HEK293 (cell line): Measurements from ENCODE around the gene RSPRY1.

Experiments used
- AEBP2 ChIP-seq: fragments of 450-650 bp; formaldehyde crosslinking; IDR thresholded peaks from 2 replicates; pipeline ENCODE4 v1.5.1; 2016; ENCODE audit warnings: missing biosample characterization, missing genetic modification characterization, borderline replicate concordance
- GFI1B ChIP-seq: fragments of 450-650 bp; formaldehyde crosslinking; IDR thresholded peaks from 2 replicates; pipeline ENCODE4 v1.5.1; 2016; ENCODE audit warnings: missing biosample characterization, missing genetic modification characterization
- HOXA7 ChIP-seq: sonication (generic); formaldehyde crosslinking; IDR thresholded peaks from 2 replicates; pipeline ENCODE4 v1.8.1; 2022; ENCODE audit warnings: missing genetic modification reagents, borderline replicate concordance
- KLF17 ChIP-seq: fragments of 450-650 bp; formaldehyde crosslinking; IDR thresholded peaks from 2 replicates; pipeline ENCODE4 v1.5.1; 2016; ENCODE audit warnings: missing biosample characterization, missing genetic modification characterization
- KLF8 ChIP-seq: fragments of 450-650 bp; formaldehyde crosslinking; IDR thresholded peaks from 2 replicates; pipeline ENCODE4 v1.5.1; 2016; ENCODE audit warnings: missing biosample characterization, missing genetic modification characterization
- MYNN ChIP-seq: fragments of 450-650 bp; formaldehyde crosslinking; IDR thresholded peaks from 2 replicates; pipeline ENCODE4 v1.5.1; 2016; ENCODE audit warnings: missing biosample characterization, missing genetic modification characterization, borderline replicate concordance
- PATZ1 ChIP-seq: fragments of 450-650 bp; formaldehyde crosslinking; IDR thresholded peaks from 2 replicates; pipeline ENCODE4 v1.5.1; 2016; ENCODE audit warnings: missing biosample characterization, missing genetic modification characterization
- REPIN1 ChIP-seq: fragments of 450-650 bp; formaldehyde crosslinking; IDR thresholded peaks from 2 replicates; pipeline ENCODE4 v1.5.1; 2017; ENCODE audit warnings: missing biosample characterization, missing genetic modification characterization, low read depth
- SCRT1 ChIP-seq: fragments of 450-650 bp; formaldehyde crosslinking; IDR thresholded peaks from 2 replicates; pipeline ENCODE4 v1.5.1; 2016; ENCODE audit warnings: missing biosample characterization, missing genetic modification characterization, borderline replicate concordance
- SP3 ChIP-seq: fragments of 450-650 bp; formaldehyde crosslinking; IDR thresholded peaks from 2 replicates; pipeline ENCODE4 v1.5.1; 2016; ENCODE audit warnings: missing biosample characterization, missing genetic modification characterization
- SP7 ChIP-seq: fragments of 450-650 bp; formaldehyde crosslinking; IDR thresholded peaks from 2 replicates; pipeline ENCODE4 v1.5.1; 2016; ENCODE audit warnings: missing biosample characterization, missing genetic modification characterization
- ZBTB48 ChIP-seq: fragments of 450-650 bp; formaldehyde crosslinking; IDR thresholded peaks from 2 replicates; pipeline ENCODE4 v1.5.1; 2016; ENCODE audit warnings: missing biosample characterization, missing genetic modification characterization
- ZEB2 ChIP-seq: fragments of 450-650 bp; formaldehyde crosslinking; IDR thresholded peaks from 2 replicates; pipeline ENCODE4 v1.5.1; 2016; ENCODE audit warnings: missing biosample characterization, missing genetic modification characterization
- ZFP3 ChIP-seq: fragments of 450-650 bp; formaldehyde crosslinking; IDR thresholded peaks from 2 replicates; pipeline ENCODE4 v1.5.1; 2016; ENCODE audit warnings: low read depth, missing biosample characterization, missing genetic modification characterization
- ZFP37 ChIP-seq: fragments of 450-650 bp; formaldehyde crosslinking; IDR thresholded peaks from 2 replicates; pipeline ENCODE4 v1.5.1; 2016; ENCODE audit warnings: missing biosample characterization, missing genetic modification characterization
- ZIC2 ChIP-seq: fragments of 450-650 bp; formaldehyde crosslinking; IDR thresholded peaks from 2 replicates; pipeline ENCODE4 v1.5.1; 2016; ENCODE audit warnings: missing biosample characterization, missing genetic modification characterization
- ZNF16 ChIP-seq: fragments of 450-650 bp; formaldehyde crosslinking; IDR thresholded peaks from 2 replicates; pipeline ENCODE4 v1.5.1; 2016; ENCODE audit warnings: low read depth, missing biosample characterization, missing genetic modification characterization
- ZNF324 ChIP-seq: fragments of 450-650 bp; formaldehyde crosslinking; IDR thresholded peaks from 2 replicates; pipeline ENCODE4 v1.5.1; 2016; ENCODE audit warnings: missing biosample characterization, missing genetic modification characterization
- ZNF341 ChIP-seq: fragments of 450-650 bp; formaldehyde crosslinking; IDR thresholded peaks from 2 replicates; pipeline ENCODE4; 2016; ENCODE audit warnings: low read depth, missing biosample characterization, missing genetic modification characterization
- ZNF350 ChIP-seq: fragments of 450-650 bp; formaldehyde crosslinking; IDR thresholded peaks from 2 replicates; pipeline ENCODE4 v1.5.0; 2017; ENCODE audit warnings: missing biosample characterization, mild to moderate bottlenecking, missing genetic modification characterization
- ZNF366 ChIP-seq: fragments of 450-650 bp; formaldehyde crosslinking; conservative IDR thresholded peaks from 2 replicates; pipeline ENCODE4 v1.5.1; 2016; ENCODE audit warnings: missing biosample characterization, missing genetic modification characterization
- ZNF37A ChIP-seq: fragments of 450-650 bp; IDR thresholded peaks from 2 replicates; pipeline ENCODE4 v1.5.1; 2018; ENCODE audit warnings: missing biosample characterization, missing genetic modification characterization
- ZNF548 ChIP-seq: fragments of 450-650 bp; formaldehyde crosslinking; IDR thresholded peaks from 2 replicates; pipeline ENCODE4 v1.5.1; 2016; ENCODE audit warnings: missing biosample characterization, missing genetic modification characterization
- ZNF623 ChIP-seq: fragments of 450-650 bp; formaldehyde crosslinking; IDR thresholded peaks from 2 replicates; pipeline ENCODE4 v1.5.1; 2016; ENCODE audit warnings: missing biosample characterization, missing genetic modification characterization
- ZNF629 ChIP-seq: fragments of 450-650 bp; formaldehyde crosslinking; IDR thresholded peaks from 2 replicates; pipeline ENCODE4 v1.5.1; 2017; ENCODE audit warnings: missing biosample characterization, missing genetic modification characterization
- ZNF658 ChIP-seq: fragments of 450-650 bp; formaldehyde crosslinking; IDR thresholded peaks from 2 replicates; pipeline ENCODE4; 2016; ENCODE audit warnings: missing biosample characterization, missing genetic modification characterization
- ZNF843 ChIP-seq: fragments of 450-650 bp; formaldehyde crosslinking; IDR thresholded peaks from 2 replicates; pipeline ENCODE4 v1.5.1; 2016; ENCODE audit warnings: missing biosample characterization, missing genetic modification characterization
- TF ChIP-seq, protein P1 (sequence below): fragments of 450-650 bp; formaldehyde crosslinking; IDR thresholded peaks from 2 replicates; pipeline ENCODE4 v1.5.0; 2017; ENCODE audit warnings: missing biosample characterization, missing genetic modification characterization, borderline replicate concordance
- TF ChIP-seq, protein P2 (sequence below): fragments of 450-650 bp; formaldehyde crosslinking; IDR thresholded peaks from 2 replicates; pipeline ENCODE4 v1.5.1; 2016; ENCODE audit warnings: missing biosample characterization, missing genetic modification characterization
- TF ChIP-seq, protein P3 (sequence below): fragments of 450-650 bp; formaldehyde crosslinking; IDR thresholded peaks from 2 replicates; pipeline ENCODE4 v1.5.1; 2016; ENCODE audit warnings: missing biosample characterization, missing genetic modification characterization

RSPRY1 gene

DNA sequence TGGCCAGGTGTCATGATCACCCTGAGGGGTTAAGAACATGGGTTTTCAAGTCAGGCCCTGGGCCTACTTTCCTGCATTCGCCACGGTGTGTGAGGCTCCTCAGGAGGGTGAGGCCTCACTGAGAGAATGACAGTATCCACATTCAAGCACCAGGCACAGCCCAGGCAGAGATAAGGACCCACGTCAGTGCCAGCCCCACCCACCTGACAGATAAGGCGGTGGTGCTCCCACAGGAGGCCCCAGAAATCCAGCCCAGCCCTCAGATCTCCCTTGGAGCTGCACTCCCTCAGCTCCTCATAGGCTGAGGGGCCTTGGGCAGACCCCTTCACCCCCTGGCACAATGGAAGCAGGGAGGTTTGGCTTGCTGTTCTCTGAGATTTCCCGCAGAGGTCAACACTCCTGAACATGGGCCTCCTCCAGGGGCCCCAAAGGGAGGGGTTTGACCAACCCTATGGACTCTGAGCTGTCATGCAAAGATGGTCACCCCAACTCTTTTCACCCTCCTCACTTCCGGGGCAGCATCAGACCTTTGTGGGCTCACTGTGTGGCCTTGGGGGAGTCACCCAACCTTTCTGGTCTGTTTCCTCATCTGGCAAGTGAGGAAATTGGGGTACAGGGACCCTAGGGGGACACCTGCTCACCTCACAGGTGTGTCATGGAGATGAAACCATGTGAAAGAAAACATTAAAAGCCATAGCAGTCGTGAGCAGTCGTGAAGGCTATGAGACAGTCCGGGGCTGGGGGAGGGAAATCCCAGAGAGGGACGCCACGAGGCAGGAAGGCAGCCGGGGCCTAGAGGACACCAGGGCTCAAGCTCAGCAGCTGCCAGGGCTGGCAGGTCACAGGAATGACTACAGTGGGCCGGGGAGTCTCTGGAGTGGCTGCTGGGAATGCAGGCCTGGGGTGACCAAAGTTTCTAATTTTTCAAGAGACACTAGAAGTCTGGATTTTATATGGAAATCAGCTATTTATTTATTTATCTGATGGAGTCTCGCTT, 83.0 kb downstream of the RSPRY1 start (continued):
- TF ChIP-seq, protein P1, sequence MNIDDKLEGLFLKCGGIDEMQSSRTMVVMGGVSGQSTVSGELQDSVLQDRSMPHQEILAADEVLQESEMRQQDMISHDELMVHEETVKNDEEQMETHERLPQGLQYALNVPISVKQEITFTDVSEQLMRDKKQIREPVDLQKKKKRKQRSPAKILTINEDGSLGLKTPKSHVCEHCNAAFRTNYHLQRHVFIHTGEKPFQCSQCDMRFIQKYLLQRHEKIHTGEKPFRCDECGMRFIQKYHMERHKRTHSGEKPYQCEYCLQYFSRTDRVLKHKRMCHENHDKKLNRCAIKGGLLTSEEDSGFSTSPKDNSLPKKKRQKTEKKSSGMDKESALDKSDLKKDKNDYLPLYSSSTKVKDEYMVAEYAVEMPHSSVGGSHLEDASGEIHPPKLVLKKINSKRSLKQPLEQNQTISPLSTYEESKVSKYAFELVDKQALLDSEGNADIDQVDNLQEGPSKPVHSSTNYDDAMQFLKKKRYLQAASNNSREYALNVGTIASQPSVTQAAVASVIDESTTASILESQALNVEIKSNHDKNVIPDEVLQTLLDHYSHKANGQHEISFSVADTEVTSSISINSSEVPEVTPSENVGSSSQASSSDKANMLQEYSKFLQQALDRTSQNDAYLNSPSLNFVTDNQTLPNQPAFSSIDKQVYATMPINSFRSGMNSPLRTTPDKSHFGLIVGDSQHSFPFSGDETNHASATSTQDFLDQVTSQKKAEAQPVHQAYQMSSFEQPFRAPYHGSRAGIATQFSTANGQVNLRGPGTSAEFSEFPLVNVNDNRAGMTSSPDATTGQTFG (tag by site-specific recombination), result no peak
- no peak for TF ChIP-seq ZNF16 (tag by site-specific recombination)
- TF ChIP-seq ZNF629 (tag by site-specific recombination), result no peak
- 0 out of 2 replicates have a peak, but pooled peaks have one; percentile 20 for TF ChIP-seq ZNF341 (tag by site-specific recombination)
- TF ChIP-seq, protein P2, sequence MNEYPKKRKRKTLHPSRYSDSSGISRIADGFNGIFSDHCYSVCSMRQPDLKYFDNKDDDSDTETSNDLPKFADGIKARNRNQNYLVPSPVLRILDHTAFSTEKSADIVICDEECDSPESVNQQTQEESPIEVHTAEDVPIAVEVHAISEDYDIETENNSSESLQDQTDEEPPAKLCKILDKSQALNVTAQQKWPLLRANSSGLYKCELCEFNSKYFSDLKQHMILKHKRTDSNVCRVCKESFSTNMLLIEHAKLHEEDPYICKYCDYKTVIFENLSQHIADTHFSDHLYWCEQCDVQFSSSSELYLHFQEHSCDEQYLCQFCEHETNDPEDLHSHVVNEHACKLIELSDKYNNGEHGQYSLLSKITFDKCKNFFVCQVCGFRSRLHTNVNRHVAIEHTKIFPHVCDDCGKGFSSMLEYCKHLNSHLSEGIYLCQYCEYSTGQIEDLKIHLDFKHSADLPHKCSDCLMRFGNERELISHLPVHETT (tag by site-specific recombination), result no peak
- TF ChIP-seq ZBTB48 (tag by site-specific recombination), result no peak
- peak; percentile 58 for TF ChIP-seq ZIC2 (tag by site-specific recombination)
- no peak for TF ChIP-seq HOXA7 (CRISPR knock-in tag)
- no peak; the same call in 1 of the 2 replicates for TF ChIP-seq SP3 (tag by site-specific recombination)
- TF ChIP-seq AEBP2 (tag by site-specific recombination), result no peak
- no peak for TF ChIP-seq ZNF623
- no peak for TF ChIP-seq ZEB2 (tag by site-specific recombination)
- TF ChIP-seq ZFP3 (tag by site-specific recombination), result no peak
- TF ChIP-seq MYNN (tag by site-specific recombination), result no peak
- no peak for TF ChIP-seq ZNF350 (tag by site-specific recombination)
- no peak for TF ChIP-seq ZNF548 (tag by site-specific recombination)
- no peak for TF ChIP-seq ZNF366
- no peak for TF ChIP-seq REPIN1 (tag by site-specific recombination)
- TF ChIP-seq GFI1B, result no peak
- no peak for TF ChIP-seq ZNF658
- no peak for TF ChIP-seq ZFP37 (tag by site-specific recombination)
- TF ChIP-seq KLF17, result no peak
- TF ChIP-seq ZNF843 (tag by site-specific recombination), result no peak
- no peak for TF ChIP-seq SCRT1 (tag by site-specific recombination)
- TF ChIP-seq, protein P3, sequence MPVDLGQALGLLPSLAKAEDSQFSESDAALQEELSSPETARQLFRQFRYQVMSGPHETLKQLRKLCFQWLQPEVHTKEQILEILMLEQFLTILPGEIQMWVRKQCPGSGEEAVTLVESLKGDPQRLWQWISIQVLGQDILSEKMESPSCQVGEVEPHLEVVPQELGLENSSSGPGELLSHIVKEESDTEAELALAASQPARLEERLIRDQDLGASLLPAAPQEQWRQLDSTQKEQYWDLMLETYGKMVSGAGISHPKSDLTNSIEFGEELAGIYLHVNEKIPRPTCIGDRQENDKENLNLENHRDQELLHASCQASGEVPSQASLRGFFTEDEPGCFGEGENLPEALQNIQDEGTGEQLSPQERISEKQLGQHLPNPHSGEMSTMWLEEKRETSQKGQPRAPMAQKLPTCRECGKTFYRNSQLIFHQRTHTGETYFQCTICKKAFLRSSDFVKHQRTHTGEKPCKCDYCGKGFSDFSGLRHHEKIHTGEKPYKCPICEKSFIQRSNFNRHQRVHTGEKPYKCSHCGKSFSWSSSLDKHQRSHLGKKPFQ (tag by site-specific recombination), result no peak
- TF ChIP-seq ZNF37A (tag by site-specific recombination), result no peak
- no peak for TF ChIP-seq ZNF324 (tag by site-specific recombination)
- no peak for TF ChIP-seq KLF8 (tag by site-specific recombination)
- TF ChIP-seq PATZ1 (tag by site-specific recombination), result no peak
- 0 out of 2 replicates have a peak, but pooled peaks have one; percentile 14 for TF ChIP-seq SP7 (tag by site-specific recombination)
